GM19351 (cell line): ENCODE data around the gene TNFAIP2.
"Not testable (repeated sequence)": the region's sequence is repeated elsewhere in the genome, so short reads cannot be mapped to it uniquely, and the experiment has no call there.

ENCODE experiments used
- ATAC-seq: cut with Tn5 transposase; IDR thresholded peaks from one replicate; pipeline ENCODE4 v1.9.1; 2021; ENCODE audit warnings: mild to moderate bottlenecking, moderate library complexity; ENCODE audit not compliant: unreplicated experiment

Gene TNFAIP2

GRCh38 chr14:103155010-103155409 is 31.7 kb downstream of the TNFAIP2 start:
- ATAC-seq, result no peak

- ATAC-seq, result not testable (repeated sequence)
Measured at GRCh38 chr14:103155416-103155815, 32.2 kb downstream of the TNFAIP2 start.

DNA sequence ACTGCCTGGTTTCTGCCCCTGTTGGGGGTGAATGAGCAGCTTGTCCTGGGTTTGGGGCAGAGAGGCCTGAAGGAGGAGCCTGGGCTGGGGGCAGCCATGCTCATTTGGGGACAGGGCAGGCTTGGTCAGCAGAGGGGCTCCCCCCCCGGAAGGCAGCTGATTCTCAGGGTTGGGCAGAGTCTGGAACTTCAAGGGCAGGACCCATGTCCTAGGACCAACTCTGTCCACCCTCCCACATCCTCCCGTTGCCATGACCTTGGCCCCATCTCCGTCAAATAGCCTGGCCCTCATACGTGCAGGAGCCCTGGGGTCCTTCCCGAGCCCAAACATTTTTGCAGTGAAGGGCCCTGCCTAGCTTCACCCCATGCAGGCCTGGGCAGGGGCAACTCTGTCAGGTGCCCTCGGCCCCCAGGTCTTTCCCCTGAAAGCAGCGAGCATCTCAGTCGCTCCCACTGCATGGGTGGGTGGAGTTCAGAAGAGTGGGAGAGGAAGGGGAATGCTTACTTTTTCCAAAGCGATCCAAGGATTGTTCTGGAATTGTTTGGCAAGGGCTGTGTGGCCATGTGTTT is 32.6 kb downstream of the TNFAIP2 start:
- ATAC-seq, result no peak

- ATAC-seq, result no peak
Measured at GRCh38 chr14:103156651-103157378, 33.6 kb downstream of the TNFAIP2 start.

DNA sequence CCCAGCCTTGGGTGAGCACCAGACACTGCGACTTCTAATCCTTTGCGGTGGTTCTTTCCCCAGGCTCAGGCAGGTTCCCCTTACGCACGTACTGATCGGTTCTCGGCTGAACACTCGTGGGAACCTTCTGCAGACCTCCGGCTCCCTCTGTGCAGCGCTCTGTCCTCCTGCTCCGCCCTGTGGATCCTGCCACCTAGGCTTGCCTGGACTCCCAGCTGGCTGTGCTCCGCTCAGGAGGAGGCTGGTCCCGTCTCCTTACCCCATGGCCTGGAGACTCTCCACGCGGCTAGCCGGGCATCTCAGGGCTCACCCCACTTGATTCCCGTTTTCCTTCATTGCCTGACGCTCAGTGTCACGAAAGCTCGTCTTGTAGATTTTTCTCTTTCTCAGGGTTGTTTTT is 34.7 kb downstream of the TNFAIP2 start:
- ATAC-seq, result no peak

GRCh38 chr14:103158688-103159087 is 35.4 kb downstream of the TNFAIP2 start:
- no peak for ATAC-seq

- ATAC-seq, result no peak
Measured at GRCh38 chr14:103160321-103161053, 37.2 kb downstream of the TNFAIP2 start.

GRCh38 chr14:103161054-103161397 is 37.8 kb downstream of the TNFAIP2 start:
- no peak for ATAC-seq

- no peak for ATAC-seq
Measured at GRCh38 chr14:103163199-103163598, 39.9 kb downstream of the TNFAIP2 start.

GRCh38 chr14:103164006-103164405 is 40.7 kb downstream of the TNFAIP2 start:
- no peak for ATAC-seq

DNA sequence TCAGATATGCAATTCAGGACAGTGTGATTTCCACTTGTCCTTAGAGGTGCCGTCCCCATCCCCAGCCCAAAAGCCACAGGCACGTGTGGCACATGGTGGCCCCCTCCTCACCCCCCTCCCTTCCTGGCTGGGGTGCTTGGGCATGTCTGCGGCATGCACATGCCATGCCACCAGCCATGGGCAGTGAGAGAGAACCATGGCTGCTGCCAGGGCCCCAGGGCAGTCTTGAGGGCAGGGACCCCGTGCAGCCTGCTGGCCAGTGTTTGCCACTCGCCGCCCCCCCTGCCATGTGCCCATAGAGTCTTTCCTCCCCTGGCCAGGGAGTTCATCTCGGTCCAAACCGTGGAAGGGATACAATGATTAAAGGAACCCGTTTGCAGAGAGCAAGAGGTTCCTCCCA is 41.5 kb downstream of the TNFAIP2 start:
- no peak for ATAC-seq

GRCh38 chr14:103165323-103165722 is 42.1 kb downstream of the TNFAIP2 start:
- ATAC-seq, result no peak

GRCh38 chr14:103169954-103170353 is 46.7 kb downstream of the TNFAIP2 start:
- ATAC-seq, result no peak

GRCh38 chr14:103171206-103171605 is 47.9 kb downstream of the TNFAIP2 start:
- not testable (repeated sequence) for ATAC-seq

DNA sequence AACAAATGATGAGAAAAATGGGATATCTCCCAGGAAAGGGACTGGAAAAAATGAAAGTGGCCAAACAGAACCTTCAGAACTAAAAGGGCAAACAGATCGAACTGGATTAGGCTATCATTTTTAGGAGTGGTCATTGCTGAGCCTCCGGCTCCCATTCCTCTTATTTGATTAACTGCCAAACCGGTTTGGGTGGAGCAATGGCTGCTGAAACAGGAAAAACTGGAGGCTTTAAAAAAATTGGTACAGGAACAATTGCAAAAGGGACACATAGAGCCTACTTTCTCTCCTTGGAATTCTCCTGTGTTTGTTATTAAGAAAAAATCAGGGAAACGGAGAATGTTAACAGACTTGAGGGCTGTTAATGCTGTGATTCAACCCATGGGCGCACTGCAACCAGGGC is 49.7 kb downstream of the TNFAIP2 start:
- no peak for ATAC-seq

DNA sequence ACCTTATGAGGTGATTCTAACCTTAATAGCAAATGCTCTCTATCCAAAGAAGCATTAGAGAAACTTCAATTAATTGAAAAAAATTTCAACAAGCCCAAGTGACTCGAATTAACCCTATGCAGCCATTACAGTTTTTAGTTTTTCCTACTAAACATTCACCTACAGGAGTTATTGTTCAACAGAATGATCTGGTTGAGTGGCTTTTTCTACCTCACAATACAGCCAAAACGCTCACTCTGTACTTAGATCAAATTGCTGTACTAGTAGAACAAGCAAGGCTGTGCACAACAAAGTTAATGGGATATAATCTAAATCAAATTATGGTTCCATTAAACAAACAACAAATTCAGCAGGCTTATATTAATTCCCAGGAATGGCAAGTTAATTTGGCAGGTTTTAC is 50.6 kb downstream of the TNFAIP2 start:
- not testable (repeated sequence) for ATAC-seq

GRCh38 chr14:103176176-103176575 is 52.9 kb downstream of the TNFAIP2 start:
- ATAC-seq, result not testable (repeated sequence)

GRCh38 chr14:103177376-103177775 is 54.1 kb downstream of the TNFAIP2 start:
- ATAC-seq, result no peak

DNA sequence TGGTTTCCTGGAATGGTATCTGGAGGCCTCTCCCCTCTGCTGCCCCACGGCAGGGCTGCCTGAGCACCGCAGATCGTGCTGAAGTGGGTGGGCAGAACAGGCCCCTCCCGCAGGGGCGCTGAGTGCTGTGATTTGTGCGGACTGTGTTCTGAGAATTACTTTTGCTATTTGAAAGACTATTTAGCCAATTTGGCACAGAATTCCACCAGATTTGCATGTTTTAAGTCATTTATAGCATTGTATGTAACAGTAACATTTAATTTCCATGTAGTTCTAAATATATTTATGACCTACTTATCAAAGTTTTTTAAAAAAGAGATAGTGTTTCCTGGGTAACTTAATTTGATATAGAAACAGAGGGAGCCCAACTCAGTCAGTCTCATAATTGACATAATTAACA is 55.3 kb downstream of the TNFAIP2 start:
- ATAC-seq, result no peak

DNA sequence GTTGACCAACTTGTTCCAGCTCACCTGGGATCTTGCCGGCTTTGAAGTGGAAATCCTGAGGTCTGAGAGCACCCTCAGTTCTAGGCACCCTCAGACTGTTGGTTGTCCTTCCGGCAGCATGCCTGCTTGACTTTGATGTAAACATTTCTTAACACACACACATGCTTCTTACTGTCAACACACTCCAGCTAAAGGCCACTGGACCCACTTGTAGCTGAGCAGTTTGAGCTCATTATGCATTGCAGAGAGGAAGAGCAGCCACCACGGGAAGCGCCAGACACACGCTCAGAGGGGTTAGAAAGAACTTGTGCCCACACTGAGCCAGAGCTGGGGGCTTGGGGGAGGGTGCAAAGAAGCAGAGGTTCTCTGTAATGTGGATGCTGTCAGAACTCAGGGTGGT is 55.8 kb downstream of the TNFAIP2 start:
- no peak for ATAC-seq

GRCh38 chr14:103180331-103180730 is 57.1 kb downstream of the TNFAIP2 start:
- ATAC-seq, result no peak

- ATAC-seq, result no peak
Measured at GRCh38 chr14:103184046-103184445, 60.8 kb downstream of the TNFAIP2 start.
